Thyroid gland (tissue), 4 donors: ENCODE data around the gene NR4A3.
"Not testable (repeated sequence)": the region's sequence is repeated elsewhere in the genome, so short reads cannot be mapped to it uniquely, and the experiment has no call there.

Source experiments
- CTCF ChIP-seq, 6 experiments: fragments of 200-600 bp in 3 of 6; fragments of 450-650 bp in 3 of 6; sonication (generic) in 3 of 6; IDR thresholded peaks; one replicate each; pipeline ENCODE4 v1.5.1; 2016 to 2019; ENCODE audit warnings: antibody characterized with exemption in 6 of 6, mild to moderate bottlenecking in 2 of 6, inconsistent platforms in 1 of 6, moderate library complexity in 1 of 6
- POLR2A ChIP-seq, 2 donors: fragments of 450-650 bp; IDR thresholded peaks; one replicate each; pipeline ENCODE4 v1.6.1; 2017; ENCODE audit warnings: antibody characterized with exemption in 2 of 2, mild to moderate bottlenecking in 2 of 2, moderate library complexity in 1 of 2

- TF ChIP-seq CTCF, POLR2A (IDR thresholded peaks at IDR 0.05): not testable (repeated sequence)
These were observed 35.9 kb downstream of the NR4A3 start for GRCh38 chr9:99857576-99857975.
